HG03025 (cell line): Measurements from ENCODE around the gene HADHA.
"Not testable (repeated sequence)": the region's sequence is repeated elsewhere in the genome, so short reads cannot be mapped to it uniquely, and the experiment has no call there.

Source experiments
- ATAC-seq: cut with Tn5 transposase; IDR thresholded peaks from one replicate; pipeline ENCODE4 v1.9.1; 2021; ENCODE audit warnings: mild to moderate bottlenecking, moderate library complexity; ENCODE audit not compliant: unreplicated experiment, low FRiP score

The HADHA gene

GRCh38 chr2:26244309-26245230 is at the start of gene HADHA, which contains the start of gene HADHB:
HADHA (minus strand) TSS chr2:26244632; CDS start chr2:26244596, 36 bp downstream.
HADHB (plus strand) TSS chr2:26244939; CDS start chr2:26254255, 9,316 bp downstream.
- peak; percentile 78 for ATAC-seq

GRCh38 chr2:26292646-26293045 is 48.2 kb upstream of the HADHA start:
- ATAC-seq, result no peak

GRCh38 chr2:26290001-26290400 is 45.6 kb upstream of the HADHA start:
- ATAC-seq, result no peak

- ATAC-seq, result no peak
Measured at GRCh38 chr2:26285931-26286330, 41.5 kb upstream of the HADHA start.

GRCh38 chr2:26284132-26284531 is 39.7 kb upstream of the HADHA start:
- no peak for ATAC-seq

- ATAC-seq, result no peak
Measured at GRCh38 chr2:26283606-26284005, 39.2 kb upstream of the HADHA start.

- no peak for ATAC-seq
Measured at GRCh38 chr2:26281226-26281625, 36.8 kb upstream of the HADHA start.

GRCh38 chr2:26279886-26280285 is 35.5 kb upstream of the HADHA start:
- no peak for ATAC-seq

- ATAC-seq, result no peak
Measured at GRCh38 chr2:26276484-26277227, 32.2 kb upstream of the HADHA start.

GRCh38 chr2:26274058-26274613 is 29.7 kb upstream of the HADHA start:
- ATAC-seq, result no peak

- ATAC-seq, result no peak
Measured at GRCh38 chr2:26273501-26273900, 29.1 kb upstream of the HADHA start.

- no peak for ATAC-seq
Measured at GRCh38 chr2:26270373-26270772, 25.9 kb upstream of the HADHA start.

- no peak for ATAC-seq
Measured at GRCh38 chr2:26269571-26270158, 25.2 kb upstream of the HADHA start.

GRCh38 chr2:26268670-26269385 is 24.4 kb upstream of the HADHA start:
- not testable (repeated sequence) for ATAC-seq

GRCh38 chr2:26268213-26268612 is 23.8 kb upstream of the HADHA start:
- no peak for ATAC-seq

GRCh38 chr2:26258836-26259235 is 14.4 kb upstream of the HADHA start:
- not testable (repeated sequence) for ATAC-seq

- ATAC-seq, result no peak
Measured at GRCh38 chr2:26255759-26256384, 11.4 kb upstream of the HADHA start.

- no peak for ATAC-seq
Measured at GRCh38 chr2:26251893-26252292, 7.5 kb upstream of the HADHA start.

GRCh38 chr2:26249625-26250024 is 5.2 kb upstream of the HADHA start:
- no peak for ATAC-seq

GRCh38 chr2:26246818-26247217 is 2.4 kb upstream of the HADHA start:
- no peak for ATAC-seq
